GM18861 (cell line): ENCODE measurements around the gene PROSER3.

Source experiments
- ATAC-seq: cut with Tn5 transposase; IDR thresholded peaks from one replicate; pipeline ENCODE4 v1.9.1; 2021; ENCODE audit not compliant: unreplicated experiment

The PROSER3 gene

GRCh38 chr19:35757749-35758608 lies at the start of gene PROSER3:
PROSER3 (plus strand) TSS chr19:35758176; CDS start chr19:35758216, 40 bp downstream.
- ATAC-seq: peak; percentile 96

DNA sequence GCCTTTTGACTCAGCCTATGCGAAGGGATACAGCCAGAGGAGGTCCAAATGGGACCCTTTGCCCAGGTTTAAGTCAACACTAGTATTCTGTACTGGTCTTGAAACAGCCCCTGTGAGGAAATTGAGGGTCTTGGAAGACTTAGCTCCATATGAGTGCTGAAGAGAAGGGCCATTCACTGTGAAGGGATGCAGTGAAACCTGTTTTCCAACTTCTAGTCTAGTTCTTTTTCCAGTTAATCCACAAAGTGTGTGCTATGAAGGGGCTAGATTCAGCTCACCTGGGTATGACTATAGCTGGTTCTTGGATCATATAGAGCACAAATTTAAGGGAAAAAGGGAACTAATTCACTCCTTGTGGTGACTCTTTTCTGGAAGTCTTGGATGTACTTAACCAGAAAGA lies 49.6 kb upstream of the PROSER3 start:
- ATAC-seq: no peak

GRCh38 chr19:35710784-35711723 lies 46.9 kb upstream of the PROSER3 start:
- ATAC-seq: peak; percentile 26

GRCh38 chr19:35712567-35713505 lies 45.1 kb upstream of the PROSER3 start:
- no peak for ATAC-seq

DNA sequence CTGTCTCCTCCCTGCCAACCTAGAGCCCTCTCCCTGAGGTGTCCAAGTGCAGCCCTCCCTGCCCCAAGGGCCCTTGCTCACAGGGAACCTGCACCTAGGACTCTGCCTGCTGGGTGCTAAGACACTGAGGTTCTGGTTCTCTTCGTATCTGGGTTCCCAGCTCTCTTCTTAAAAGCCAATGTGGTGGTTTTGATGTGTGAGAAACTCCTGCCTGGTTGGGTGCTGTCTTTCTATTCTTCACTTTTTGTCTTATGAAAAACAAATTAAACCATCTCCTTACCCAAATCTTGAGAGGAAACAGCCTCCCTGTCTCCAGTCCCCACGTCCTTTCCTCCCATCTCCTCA lies 44.5 kb upstream of the PROSER3 start:
- no peak for ATAC-seq

DNA sequence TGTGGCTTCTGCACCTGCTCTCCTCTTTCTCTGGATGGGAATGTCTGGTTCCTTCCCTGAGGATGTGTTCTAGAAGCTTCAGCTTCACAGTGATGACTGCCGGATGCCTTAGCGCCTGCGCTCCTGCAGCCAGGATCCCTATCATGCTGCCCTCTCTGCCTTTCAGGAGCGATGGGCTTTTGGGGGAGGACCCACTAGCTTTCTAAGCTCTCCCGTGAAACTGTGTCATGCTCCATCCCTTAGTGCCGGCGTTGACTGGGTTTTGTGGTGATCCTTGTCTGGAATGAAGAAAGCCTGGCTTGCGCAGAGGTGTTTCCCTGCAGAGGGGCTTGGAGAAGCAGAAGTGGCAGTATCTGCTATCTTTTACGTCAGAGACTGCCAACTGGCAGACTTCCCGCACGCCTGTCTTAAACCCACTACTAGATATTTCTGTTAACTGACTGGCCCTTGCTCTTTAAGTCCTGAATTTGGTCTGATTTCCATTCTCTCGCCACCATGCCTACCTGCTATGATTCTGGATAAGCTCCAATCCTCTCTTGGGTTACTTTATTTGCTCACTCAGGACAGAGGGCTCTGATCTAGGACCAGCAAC lies 44.0 kb upstream of the PROSER3 start:
- no peak for ATAC-seq

GRCh38 chr19:35714601-35715354 lies 43.2 kb upstream of the PROSER3 start:
- no peak for ATAC-seq

GRCh38 chr19:35715355-35715809 lies 42.6 kb upstream of the PROSER3 start:
- no peak for ATAC-seq

- no peak for ATAC-seq
These were observed 41.8 kb upstream of the PROSER3 start for GRCh38 chr19:35715981-35716800.

- peak; percentile 51 for ATAC-seq
These were observed 40.9 kb upstream of the PROSER3 start for GRCh38 chr19:35716801-35717664.

DNA sequence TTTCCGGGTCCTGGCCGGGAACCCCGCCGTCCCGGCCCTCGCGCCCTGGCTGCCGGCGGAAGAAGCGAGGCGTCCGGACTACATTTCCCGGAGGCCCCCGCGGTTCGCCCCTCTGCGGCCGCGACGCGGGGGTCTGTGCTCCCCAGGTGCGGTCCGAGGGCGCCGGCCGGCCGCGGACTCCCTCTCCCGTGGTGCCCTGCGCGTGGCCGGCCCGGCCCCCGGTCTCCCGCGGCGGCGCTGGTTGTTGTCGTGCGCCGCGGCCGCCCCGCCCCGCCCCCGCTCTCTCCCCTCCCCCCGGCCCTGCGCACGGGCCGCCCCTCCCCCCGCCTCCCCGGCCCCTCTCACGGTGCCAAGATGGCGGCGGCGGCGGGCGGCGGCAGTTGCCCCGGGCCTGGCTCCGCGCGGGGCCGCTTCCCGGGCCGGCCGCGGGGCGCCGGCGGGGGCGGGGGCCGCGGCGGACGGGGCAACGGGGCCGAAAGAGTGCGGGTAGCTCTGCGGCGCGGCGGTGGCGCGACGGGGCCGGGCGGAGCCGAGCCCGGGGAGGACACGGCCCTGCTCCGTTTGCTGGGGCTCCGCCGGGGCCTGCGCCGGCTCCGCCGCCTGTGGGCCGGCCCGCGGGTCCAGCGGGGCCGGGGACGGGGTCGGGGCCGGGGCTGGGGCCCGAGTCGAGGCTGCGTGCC lies 40.2 kb upstream of the PROSER3 start, which contains the start of gene KMT2B:
TSS of gene KMT2B (plus strand) at position 339 of the 680 bp plus-strand sequence. CDS start at position 355, 16 bp downstream.
- no peak for ATAC-seq

DNA sequence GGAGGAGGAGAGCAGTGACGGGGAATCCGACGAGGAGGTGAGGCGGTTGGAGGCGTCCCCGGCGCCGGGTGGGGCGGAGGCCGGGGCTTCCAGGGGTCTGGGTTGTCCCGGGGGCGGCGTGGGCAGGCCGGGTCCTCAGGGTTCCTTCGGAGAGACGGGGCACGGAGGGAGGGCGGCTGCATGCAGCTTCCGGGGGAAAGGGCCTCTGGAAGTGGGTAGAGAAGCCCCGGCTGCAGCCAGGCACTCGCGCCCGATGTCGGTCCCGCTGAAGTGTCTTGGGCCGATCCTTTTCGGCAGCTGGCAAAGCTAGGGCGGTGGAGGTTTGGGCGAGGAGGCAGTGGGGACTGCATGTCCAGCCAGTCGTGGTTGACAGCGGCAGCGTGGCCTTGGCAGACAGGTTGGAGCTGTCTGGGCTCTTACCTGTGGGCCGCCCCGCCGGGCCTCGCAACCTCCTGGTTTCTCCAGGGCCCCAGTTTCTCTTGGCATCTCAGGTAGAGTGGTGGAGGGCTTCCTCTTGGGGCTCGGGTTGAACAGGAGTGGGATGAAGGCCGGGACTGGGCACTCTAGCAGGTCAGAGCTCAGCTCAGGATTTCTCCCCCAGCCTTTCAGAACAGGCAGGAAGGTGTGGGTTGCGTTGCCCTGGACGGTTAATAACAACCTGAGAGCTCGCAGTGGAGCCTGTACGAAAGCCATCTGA lies 39.5 kb upstream of the PROSER3 start:
- ATAC-seq: no peak

- ATAC-seq: no peak
These were observed 38.4 kb upstream of the PROSER3 start for GRCh38 chr19:35719402-35720162.

DNA sequence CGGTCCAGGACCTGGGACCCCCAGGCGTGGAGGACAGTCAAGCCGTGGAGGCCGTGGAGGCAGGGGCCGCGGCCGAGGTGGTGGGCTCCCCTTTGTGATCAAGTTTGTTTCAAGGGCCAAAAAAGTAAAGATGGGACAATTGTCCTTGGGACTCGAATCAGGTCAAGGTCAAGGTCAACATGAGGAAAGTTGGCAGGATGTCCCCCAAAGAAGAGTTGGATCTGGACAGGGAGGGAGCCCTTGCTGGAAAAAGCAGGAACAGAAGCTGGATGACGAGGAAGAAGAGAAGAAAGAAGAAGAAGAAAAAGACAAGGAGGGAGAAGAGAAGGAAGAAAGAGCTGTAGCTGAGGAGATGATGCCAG lies 37.8 kb upstream of the PROSER3 start:
- no peak for ATAC-seq

DNA sequence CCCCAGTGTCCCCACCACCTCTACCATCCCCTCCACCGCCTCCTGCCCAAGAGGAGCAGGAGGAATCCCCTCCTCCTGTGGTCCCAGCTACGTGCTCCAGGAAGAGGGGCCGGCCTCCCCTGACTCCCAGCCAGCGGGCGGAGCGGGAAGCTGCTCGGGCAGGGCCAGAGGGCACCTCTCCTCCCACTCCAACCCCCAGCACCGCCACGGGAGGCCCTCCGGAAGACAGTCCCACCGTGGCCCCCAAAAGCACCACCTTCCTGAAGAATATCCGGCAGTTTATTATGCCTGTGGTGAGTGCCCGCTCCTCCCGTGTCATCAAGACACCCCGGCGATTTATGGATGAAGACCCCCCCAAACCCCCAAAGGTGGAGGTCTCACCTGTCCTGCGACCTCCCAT lies 37.3 kb upstream of the PROSER3 start:
- ATAC-seq: no peak

- no peak for ATAC-seq
These were observed 36.6 kb upstream of the PROSER3 start for GRCh38 chr19:35721374-35721773.
